GM23338 (cell line): ENCODE results near the gene CD244.

Experiments
- CREB1 ChIP-seq: fragments of 250-450 bp; sonication (Bioruptor Pico); IDR thresholded peaks from 2 replicates; pipeline ENCODE4 v1.5.0; 2020; ENCODE audit warnings: low read depth, mild to moderate bottlenecking, moderate library complexity
- EZH2 ChIP-seq: fragments of 200-600 bp; sonication (generic); IDR thresholded peaks from one replicate; pipeline ENCODE4 v1.8.0; 2017; ENCODE audit warnings: antibody characterized with exemption, mild to moderate bottlenecking, low read depth; ENCODE audit not compliant: unreplicated experiment
- EZH2phosphoT487 ChIP-seq: fragments of 200-600 bp; sonication (generic); IDR thresholded peaks from one replicate; pipeline ENCODE4 v1.8.1; 2018; ENCODE audit warnings: antibody characterized with exemption; ENCODE audit not compliant: unreplicated experiment
- JUNB ChIP-seq: IDR thresholded peaks from one replicate; pipeline ENCODE4 v1.6.1; 2016; ENCODE audit warnings: antibody characterized with exemption; ENCODE audit not compliant: unreplicated experiment
- NANOG ChIP-seq: IDR thresholded peaks from 2 replicates; pipeline ENCODE4 v1.6.1; 2016; ENCODE audit warnings: antibody characterized with exemption, borderline replicate concordance
- POLR2AphosphoS5 ChIP-seq: IDR thresholded peaks from 2 replicates; pipeline ENCODE4 v1.6.1; 2016; ENCODE audit warnings: antibody characterized with exemption, low read depth
- ZNF114 ChIP-seq: fragments of 250-450 bp; sonication (Bioruptor Pico); IDR thresholded peaks from 2 replicates; pipeline ENCODE4 v1.5.0; 2020; ENCODE audit warnings: mild to moderate bottlenecking, moderate library complexity
- TF ChIP-seq, protein P1 (sequence below), 2 experiments: fragments of 200-600 bp in 1 of 2; sonication (generic) in 1 of 2; conservative IDR thresholded peaks; 2 replicates each; pipeline versions ENCODE4 v1.5.1 to v1.6.1; 2016 to 2017; ENCODE audit warnings: antibody characterized with exemption in 2 of 2, low read depth in 2 of 2, mild to moderate bottlenecking in 2 of 2, moderate library complexity in 1 of 2
- TF ChIP-seq, protein P2 (sequence below): IDR thresholded peaks from one replicate; pipeline ENCODE4 v1.6.1; 2018; ENCODE audit warnings: antibody characterized with exemption; ENCODE audit not compliant: unreplicated experiment
- TF ChIP-seq, protein P3 (sequence below): IDR thresholded peaks from 2 replicates; pipeline ENCODE4 v1.6.1; 2016; ENCODE audit warnings: antibody characterized with exemption
- TF ChIP-seq, protein P4 (sequence below): fragments of 250-450 bp; sonication (Bioruptor Pico); IDR thresholded peaks from 2 replicates; pipeline ENCODE4 v1.5.0; 2020; ENCODE audit warnings: mild to moderate bottlenecking, moderate library complexity

DNA sequence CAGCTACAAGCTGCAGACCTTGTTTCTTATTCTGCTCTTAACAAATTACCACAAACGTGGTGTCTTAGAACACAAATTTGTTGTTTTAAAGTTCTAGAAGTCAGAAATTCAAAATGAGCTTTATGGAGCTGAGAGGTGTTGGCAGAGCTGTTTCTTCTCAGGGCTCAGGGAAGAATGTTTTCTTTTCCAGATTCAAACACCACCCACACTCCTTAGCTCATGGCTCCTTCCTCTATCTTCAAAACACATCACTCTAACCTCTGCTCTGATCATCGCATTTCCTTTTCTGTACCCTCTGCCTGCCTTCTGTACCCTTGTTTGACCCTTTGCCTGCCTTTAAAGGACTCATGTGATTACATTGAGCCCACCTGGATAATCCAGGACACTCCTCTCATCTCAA is 49.2 kb upstream of the CD244 start:
- TF ChIP-seq, protein P1, sequence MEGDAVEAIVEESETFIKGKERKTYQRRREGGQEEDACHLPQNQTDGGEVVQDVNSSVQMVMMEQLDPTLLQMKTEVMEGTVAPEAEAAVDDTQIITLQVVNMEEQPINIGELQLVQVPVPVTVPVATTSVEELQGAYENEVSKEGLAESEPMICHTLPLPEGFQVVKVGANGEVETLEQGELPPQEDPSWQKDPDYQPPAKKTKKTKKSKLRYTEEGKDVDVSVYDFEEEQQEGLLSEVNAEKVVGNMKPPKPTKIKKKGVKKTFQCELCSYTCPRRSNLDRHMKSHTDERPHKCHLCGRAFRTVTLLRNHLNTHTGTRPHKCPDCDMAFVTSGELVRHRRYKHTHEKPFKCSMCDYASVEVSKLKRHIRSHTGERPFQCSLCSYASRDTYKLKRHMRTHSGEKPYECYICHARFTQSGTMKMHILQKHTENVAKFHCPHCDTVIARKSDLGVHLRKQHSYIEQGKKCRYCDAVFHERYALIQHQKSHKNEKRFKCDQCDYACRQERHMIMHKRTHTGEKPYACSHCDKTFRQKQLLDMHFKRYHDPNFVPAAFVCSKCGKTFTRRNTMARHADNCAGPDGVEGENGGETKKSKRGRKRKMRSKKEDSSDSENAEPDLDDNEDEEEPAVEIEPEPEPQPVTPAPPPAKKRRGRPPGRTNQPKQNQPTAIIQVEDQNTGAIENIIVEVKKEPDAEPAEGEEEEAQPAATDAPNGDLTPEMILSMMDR (conservative IDR thresholded peaks at IDR 0.05; ENCODE audit: low read depth in 2 of 2), result no peak
- TF ChIP-seq NANOG, result no peak
- TF ChIP-seq EZH2phosphoT487, result no peak
- no peak for TF ChIP-seq JUNB
- TF ChIP-seq POLR2AphosphoS5, result no peak
- TF ChIP-seq, protein P2, sequence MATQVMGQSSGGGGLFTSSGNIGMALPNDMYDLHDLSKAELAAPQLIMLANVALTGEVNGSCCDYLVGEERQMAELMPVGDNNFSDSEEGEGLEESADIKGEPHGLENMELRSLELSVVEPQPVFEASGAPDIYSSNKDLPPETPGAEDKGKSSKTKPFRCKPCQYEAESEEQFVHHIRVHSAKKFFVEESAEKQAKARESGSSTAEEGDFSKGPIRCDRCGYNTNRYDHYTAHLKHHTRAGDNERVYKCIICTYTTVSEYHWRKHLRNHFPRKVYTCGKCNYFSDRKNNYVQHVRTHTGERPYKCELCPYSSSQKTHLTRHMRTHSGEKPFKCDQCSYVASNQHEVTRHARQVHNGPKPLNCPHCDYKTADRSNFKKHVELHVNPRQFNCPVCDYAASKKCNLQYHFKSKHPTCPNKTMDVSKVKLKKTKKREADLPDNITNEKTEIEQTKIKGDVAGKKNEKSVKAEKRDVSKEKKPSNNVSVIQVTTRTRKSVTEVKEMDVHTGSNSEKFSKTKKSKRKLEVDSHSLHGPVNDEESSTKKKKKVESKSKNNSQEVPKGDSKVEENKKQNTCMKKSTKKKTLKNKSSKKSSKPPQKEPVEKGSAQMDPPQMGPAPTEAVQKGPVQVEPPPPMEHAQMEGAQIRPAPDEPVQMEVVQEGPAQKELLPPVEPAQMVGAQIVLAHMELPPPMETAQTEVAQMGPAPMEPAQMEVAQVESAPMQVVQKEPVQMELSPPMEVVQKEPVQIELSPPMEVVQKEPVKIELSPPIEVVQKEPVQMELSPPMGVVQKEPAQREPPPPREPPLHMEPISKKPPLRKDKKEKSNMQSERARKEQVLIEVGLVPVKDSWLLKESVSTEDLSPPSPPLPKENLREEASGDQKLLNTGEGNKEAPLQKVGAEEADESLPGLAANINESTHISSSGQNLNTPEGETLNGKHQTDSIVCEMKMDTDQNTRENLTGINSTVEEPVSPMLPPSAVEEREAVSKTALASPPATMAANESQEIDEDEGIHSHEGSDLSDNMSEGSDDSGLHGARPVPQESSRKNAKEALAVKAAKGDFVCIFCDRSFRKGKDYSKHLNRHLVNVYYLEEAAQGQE, result no peak
- no peak for TF ChIP-seq EZH2
- TF ChIP-seq CREB1 (CRISPR knock-in tag), result no peak
- no peak for TF ChIP-seq ZNF114 (CRISPR knock-in tag)
- TF ChIP-seq, protein P3, sequence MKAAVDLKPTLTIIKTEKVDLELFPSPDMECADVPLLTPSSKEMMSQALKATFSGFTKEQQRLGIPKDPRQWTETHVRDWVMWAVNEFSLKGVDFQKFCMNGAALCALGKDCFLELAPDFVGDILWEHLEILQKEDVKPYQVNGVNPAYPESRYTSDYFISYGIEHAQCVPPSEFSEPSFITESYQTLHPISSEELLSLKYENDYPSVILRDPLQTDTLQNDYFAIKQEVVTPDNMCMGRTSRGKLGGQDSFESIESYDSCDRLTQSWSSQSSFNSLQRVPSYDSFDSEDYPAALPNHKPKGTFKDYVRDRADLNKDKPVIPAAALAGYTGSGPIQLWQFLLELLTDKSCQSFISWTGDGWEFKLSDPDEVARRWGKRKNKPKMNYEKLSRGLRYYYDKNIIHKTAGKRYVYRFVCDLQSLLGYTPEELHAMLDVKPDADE, result no peak
- TF ChIP-seq, protein P4, sequence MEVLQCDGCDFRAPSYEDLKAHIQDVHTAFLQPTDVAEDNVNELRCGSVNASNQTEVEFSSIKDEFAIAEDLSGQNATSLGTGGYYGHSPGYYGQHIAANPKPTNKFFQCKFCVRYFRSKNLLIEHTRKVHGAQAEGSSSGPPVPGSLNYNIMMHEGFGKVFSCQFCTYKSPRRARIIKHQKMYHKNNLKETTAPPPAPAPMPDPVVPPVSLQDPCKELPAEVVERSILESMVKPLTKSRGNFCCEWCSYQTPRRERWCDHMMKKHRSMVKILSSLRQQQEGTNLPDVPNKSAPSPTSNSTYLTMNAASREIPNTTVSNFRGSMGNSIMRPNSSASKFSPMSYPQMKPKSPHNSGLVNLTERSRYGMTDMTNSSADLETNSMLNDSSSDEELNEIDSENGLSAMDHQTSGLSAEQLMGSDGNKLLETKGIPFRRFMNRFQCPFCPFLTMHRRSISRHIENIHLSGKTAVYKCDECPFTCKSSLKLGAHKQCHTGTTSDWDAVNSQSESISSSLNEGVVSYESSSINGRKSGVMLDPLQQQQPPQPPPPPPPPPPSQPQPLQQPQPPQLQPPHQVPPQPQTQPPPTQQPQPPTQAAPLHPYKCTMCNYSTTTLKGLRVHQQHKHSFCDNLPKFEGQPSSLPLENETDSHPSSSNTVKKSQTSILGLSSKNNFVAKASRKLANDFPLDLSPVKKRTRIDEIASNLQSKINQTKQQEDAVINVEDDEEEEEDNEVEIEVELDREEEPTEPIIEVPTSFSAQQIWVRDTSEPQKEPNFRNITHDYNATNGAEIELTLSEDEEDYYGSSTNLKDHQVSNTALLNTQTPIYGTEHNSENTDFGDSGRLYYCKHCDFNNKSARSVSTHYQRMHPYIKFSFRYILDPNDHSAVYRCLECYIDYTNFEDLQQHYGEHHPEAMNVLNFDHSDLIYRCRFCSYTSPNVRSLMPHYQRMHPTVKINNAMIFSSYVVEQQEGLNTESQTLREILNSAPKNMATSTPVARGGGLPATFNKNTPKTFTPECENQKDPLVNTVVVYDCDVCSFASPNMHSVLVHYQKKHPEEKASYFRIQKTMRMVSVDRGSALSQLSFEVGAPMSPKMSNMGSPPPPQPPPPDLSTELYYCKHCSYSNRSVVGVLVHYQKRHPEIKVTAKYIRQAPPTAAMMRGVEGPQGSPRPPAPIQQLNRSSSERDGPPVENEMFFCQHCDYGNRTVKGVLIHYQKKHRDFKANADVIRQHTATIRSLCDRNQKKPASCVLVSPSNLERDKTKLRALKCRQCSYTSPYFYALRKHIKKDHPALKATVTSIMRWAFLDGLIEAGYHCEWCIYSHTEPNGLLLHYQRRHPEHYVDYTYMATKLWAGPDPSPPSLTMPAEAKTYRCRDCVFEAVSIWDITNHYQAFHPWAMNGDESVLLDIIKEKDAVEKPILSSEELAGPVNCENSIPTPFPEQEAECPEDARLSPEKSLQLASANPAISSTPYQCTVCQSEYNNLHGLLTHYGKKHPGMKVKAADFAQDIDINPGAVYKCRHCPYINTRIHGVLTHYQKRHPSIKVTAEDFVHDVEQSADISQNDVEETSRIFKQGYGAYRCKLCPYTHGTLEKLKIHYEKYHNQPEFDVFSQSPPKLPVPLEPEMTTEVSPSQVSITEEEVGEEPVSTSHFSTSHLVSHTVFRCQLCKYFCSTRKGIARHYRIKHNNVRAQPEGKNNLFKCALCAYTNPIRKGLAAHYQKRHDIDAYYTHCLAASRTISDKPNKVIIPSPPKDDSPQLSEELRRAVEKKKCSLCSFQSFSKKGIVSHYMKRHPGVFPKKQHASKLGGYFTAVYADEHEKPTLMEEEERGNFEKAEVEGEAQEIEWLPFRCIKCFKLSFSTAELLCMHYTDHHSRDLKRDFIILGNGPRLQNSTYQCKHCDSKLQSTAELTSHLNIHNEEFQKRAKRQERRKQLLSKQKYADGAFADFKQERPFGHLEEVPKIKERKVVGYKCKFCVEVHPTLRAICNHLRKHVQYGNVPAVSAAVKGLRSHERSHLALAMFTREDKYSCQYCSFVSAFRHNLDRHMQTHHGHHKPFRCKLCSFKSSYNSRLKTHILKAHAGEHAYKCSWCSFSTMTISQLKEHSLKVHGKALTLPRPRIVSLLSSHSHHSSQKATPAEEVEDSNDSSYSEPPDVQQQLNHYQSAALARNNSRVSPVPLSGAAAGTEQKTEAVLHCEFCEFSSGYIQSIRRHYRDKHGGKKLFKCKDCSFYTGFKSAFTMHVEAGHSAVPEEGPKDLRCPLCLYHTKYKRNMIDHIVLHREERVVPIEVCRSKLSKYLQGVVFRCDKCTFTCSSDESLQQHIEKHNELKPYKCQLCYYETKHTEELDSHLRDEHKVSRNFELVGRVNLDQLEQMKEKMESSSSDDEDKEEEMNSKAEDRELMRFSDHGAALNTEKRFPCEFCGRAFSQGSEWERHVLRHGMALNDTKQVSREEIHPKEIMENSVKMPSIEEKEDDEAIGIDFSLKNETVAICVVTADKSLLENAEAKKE (CRISPR knock-in tag), result no peak
